GM21515 (cell line): ENCODE data around the gene SEC14L5.

Experiments
- ATAC-seq: cut with Tn5 transposase; IDR thresholded peaks from one replicate; pipeline ENCODE4 v1.9.1; 2021; ENCODE audit not compliant: unreplicated experiment

Gene SEC14L5

GRCh38 chr16:5065326-5065725, 107.2 kb downstream of the SEC14L5 start:
- ATAC-seq, result no peak

GRCh38 chr16:5065813-5066212, 107.7 kb downstream of the SEC14L5 start, which contains the start of gene C16orf89:
Gene C16orf89, minus strand, starts transcription at chr16:5065956. Its CDS starts 48 bp downstream, at chr16:5065908.
- no peak for ATAC-seq

- no peak for ATAC-seq
Observed at GRCh38 chr16:5066511-5066910, 108.4 kb downstream of the SEC14L5 start.
